ENCODE data around the gene EEF2K. TPM values are rescaled to one million over a fixed set of nuclear protein-coding genes. Genes with fewer than 3 reads are reported as not detected.

The EEF2K gene
- total RNA-seq, 1 experiment from 2014 or later: 31.0 TPM

DNA sequence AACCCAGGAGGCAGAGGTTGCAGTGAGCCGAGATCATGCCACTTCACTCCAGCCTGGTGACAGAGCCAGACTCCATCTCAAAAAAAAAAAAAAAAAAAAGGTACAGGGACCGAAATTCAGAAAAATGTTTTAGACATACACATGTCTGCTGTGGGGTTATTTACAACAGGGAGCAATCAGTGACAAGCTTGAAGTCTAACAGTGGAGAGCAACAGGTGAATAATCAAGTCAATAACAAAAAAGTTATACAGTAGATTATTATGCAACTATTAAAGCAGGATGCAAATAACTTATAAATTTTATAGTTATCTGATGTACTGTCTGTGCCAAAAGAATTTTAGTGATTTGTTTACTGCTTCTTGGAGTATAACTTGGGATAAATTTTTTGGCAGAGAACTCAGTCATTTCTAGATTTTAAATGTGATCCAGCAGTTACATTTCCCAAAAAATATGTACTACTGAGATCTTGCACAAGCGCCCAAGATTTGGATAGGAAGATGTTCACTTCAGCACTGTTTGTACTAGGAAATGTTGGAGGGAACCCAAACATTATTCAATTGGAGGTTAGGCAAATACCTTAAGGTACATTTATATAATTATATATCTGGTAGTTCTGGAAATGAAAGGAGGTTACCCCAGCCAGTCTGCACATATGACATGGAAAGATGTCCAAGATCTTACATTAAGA lies 34.1 kb downstream of the EEF2K start:
- Histone ChIP-seq H3K9me2 (ENCODE audit: insufficient read depth) (no peaks in the 10 kb centered on the region), H3K9ac (ENCODE audit: low read length) (no peak overlapping the region), H3K79me2 (ENCODE audit: insufficient read depth, low read length) (peaks cover 14% of the 10 kb centered on the region; the same call in 1 of the 2 replicates), H3K27ac (ENCODE audit: low read depth, low read length) (no peak overlapping the region), H3K4me1 (ENCODE audit: control insufficient read depth in 1 of 2, insufficient read depth in 2 of 2, low read length in 2 of 2) (no peaks in the 10 kb centered on the region), H2AFZ (ENCODE audit: low read depth, low read length, poor library complexity, severe bottlenecking) (no peak overlapping the region), H3K36me3 (ENCODE audit: control insufficient read depth in 1 of 2, insufficient read depth in 2 of 2, low read length in 2 of 2) (peaks cover 0 to 3% of the 10 kb centered on the region in 2 experiments; a peak in 1 of 4 replicates), H3K4me3 (replicated peaks in 1 of 2; ENCODE audit: low read depth in 1 of 2, low read length in 2 of 2) (no peak overlapping the region), H3K9me3 (ENCODE audit: control insufficient read depth in 1 of 2, insufficient read depth in 1 of 2, low read depth in 1 of 2, low read length in 2 of 2) (no peaks in the 10 kb centered on the region), H3K27me3 (ENCODE audit: insufficient read depth, low read length) (no peaks in the 10 kb centered on the region), H3K4me2 (ENCODE audit: low read length) (no peak overlapping the region), H4K20me1 (ENCODE audit: insufficient read depth) (no peaks in the 10 kb centered on the region)
- no TSS peak for BruUV-seq (replicated peaks)
- no peak for DNase-seq (ENCODE audit: low read depth, low spot score)
- TF ChIP-seq FOSL1 (IDR thresholded peaks at IDR 0.05; ENCODE audit: low read depth): no peak
- TF ChIP-seq ELF1 (IDR thresholded peaks at IDR 0.05; ENCODE audit: borderline replicate concordance, low read depth): no peak
- TF ChIP-seq POLR2A (IDR thresholded peaks at IDR 0.05; ENCODE audit: borderline replicate concordance, extremely low read depth, insufficient read depth, insufficient read length): no peak
- TF ChIP-seq CEBPB (IDR thresholded peaks at IDR 0.05; ENCODE audit: low read depth): no peak
- TF ChIP-seq EZH2phosphoT487 (IDR thresholded peaks at IDR 0.05; ENCODE audit: borderline replicate concordance): no peak
- TF ChIP-seq CBX3 (IDR thresholded peaks at IDR 0.05; ENCODE audit: low read depth): no peak
- TF ChIP-seq TCF7L2 (IDR thresholded peaks at IDR 0.05; ENCODE audit: borderline replicate concordance, extremely low read depth, insufficient read depth, insufficient read length): no peak
- no peak for TF ChIP-seq POLR2AphosphoS5 (IDR thresholded peaks at IDR 0.05; ENCODE audit: low read depth, low read length)
- TF ChIP-seq ZNF274 (IDR thresholded peaks at IDR 0.05; ENCODE audit: low read depth, low read length): no peak
- TF ChIP-seq, protein P1, sequence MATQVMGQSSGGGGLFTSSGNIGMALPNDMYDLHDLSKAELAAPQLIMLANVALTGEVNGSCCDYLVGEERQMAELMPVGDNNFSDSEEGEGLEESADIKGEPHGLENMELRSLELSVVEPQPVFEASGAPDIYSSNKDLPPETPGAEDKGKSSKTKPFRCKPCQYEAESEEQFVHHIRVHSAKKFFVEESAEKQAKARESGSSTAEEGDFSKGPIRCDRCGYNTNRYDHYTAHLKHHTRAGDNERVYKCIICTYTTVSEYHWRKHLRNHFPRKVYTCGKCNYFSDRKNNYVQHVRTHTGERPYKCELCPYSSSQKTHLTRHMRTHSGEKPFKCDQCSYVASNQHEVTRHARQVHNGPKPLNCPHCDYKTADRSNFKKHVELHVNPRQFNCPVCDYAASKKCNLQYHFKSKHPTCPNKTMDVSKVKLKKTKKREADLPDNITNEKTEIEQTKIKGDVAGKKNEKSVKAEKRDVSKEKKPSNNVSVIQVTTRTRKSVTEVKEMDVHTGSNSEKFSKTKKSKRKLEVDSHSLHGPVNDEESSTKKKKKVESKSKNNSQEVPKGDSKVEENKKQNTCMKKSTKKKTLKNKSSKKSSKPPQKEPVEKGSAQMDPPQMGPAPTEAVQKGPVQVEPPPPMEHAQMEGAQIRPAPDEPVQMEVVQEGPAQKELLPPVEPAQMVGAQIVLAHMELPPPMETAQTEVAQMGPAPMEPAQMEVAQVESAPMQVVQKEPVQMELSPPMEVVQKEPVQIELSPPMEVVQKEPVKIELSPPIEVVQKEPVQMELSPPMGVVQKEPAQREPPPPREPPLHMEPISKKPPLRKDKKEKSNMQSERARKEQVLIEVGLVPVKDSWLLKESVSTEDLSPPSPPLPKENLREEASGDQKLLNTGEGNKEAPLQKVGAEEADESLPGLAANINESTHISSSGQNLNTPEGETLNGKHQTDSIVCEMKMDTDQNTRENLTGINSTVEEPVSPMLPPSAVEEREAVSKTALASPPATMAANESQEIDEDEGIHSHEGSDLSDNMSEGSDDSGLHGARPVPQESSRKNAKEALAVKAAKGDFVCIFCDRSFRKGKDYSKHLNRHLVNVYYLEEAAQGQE (IDR thresholded peaks at IDR 0.05; ENCODE audit: low read depth): no peak
- intact Hi-C loops (cut with micrococcal nuclease): no loop called here
- ATAC-seq: no peak
- ChIA-PET RAD21 (ENCODE audit: low non-redundant PET in 1 of 2, low total read pairs in 2 of 2, uncharacterized antibody in 2 of 2, unreplicated experiment in 2 of 2) (no interaction called here), POLR2A (no interaction called here), CTCF (no interaction called here)
